OCI-LY7 (cell line): ENCODE data around the gene PFAS. TPM values are rescaled to one million over a fixed set of nuclear protein-coding genes. Genes with fewer than 3 reads are reported as not detected.
A peak's percentile ranks its signal among the peaks of the same experiment; 100 is the strongest.
"Not testable (repeated sequence)": the region's sequence is repeated elsewhere in the genome, so short reads cannot be mapped to it uniquely, and the experiment has no call there.

Experiments
- BruUV-seq: library from RNA; stranded (reverse); fragments of 400-500 nt; replicated peaks from 2 replicates; lab custom pipeline; 2021; lab: Mats Ljungman, UMichigan
- CTCF ChIA-PET: fragments of 300-600 bp; sonication (Branson Sonifier 250); formaldehyde crosslinking; loops from one replicate; lab custom pipeline; 2022; ENCODE audit warnings: antibody characterized with exemption; ENCODE audit not compliant: unreplicated experiment; lab: Charles Lee
- POLR2A ChIA-PET: fragments of 300-600 bp; sonication (Branson Sonifier 250); formaldehyde crosslinking; loops from one replicate; lab custom pipeline; 2022; ENCODE audit warnings: antibody characterized with exemption; lab: Charles Lee
- DNase-seq: peaks from one replicate; pipeline ENCODE4 v3.0.0-alpha.2; 2015; ENCODE audit warnings: low spot score
- H2AFZ ChIP-seq: fragments of 200-600 bp; sonication (generic), shearing (Covaris generic); 2 replicates; pipeline ENCODE4 v1.6.1; 2014; ENCODE audit warnings: mild to moderate bottlenecking, antibody characterized with exemption, low read length, moderate library complexity
- H3K27ac ChIP-seq: fragments of 200-600 bp; sonication (generic); 2 replicates; pipeline ENCODE4 v1.5.1; 2014; ENCODE audit warnings: mixed run types, low read depth, mild to moderate bottlenecking, moderate library complexity, low read length, inconsistent platforms; ENCODE audit not compliant: poor library complexity, severe bottlenecking
- H3K36me3 ChIP-seq: fragments of 200-600 bp; sonication (generic); 2 replicates; pipeline ENCODE4 v1.6.1; 2014; ENCODE audit warnings: mild to moderate bottlenecking, antibody characterized with exemption, low read length, moderate library complexity, mixed read lengths; ENCODE audit not compliant: insufficient read depth
- H3K4me1 ChIP-seq: fragments of 200-600 bp; sonication (generic); 2 replicates; pipeline ENCODE4 v1.5.1; 2014; ENCODE audit warnings: mild to moderate bottlenecking, low read length; ENCODE audit not compliant: insufficient read depth, poor library complexity, severe bottlenecking
- H3K4me2 ChIP-seq: fragments of 200-600 bp; sonication (generic); 2 replicates; pipeline ENCODE4 v1.6.1; 2014; ENCODE audit warnings: mild to moderate bottlenecking, low read length
- H3K4me3 ChIP-seq: fragments of 200-600 bp; sonication (generic); 2 replicates; pipeline ENCODE4 v1.5.1; 2014; ENCODE audit warnings: mild to moderate bottlenecking, low read depth, low read length; ENCODE audit not compliant: poor library complexity, severe bottlenecking
- H3K79me2 ChIP-seq: fragments of 200-600 bp; sonication (generic); 2 replicates; pipeline ENCODE4 v1.6.1; 2016; ENCODE audit warnings: low read depth, mild to moderate bottlenecking, low read length, moderate library complexity, mixed read lengths; ENCODE audit not compliant: insufficient read depth
- H3K9me2 ChIP-seq: fragments of 200-600 bp; sonication (generic); 2 replicates; pipeline ENCODE4 v1.6.1; 2016; ENCODE audit warnings: mild to moderate bottlenecking, low read length, mixed read lengths; ENCODE audit not compliant: insufficient read depth
- H3K9me3 ChIP-seq: fragments of 200-600 bp; sonication (generic); 2 replicates; pipeline ENCODE4 v1.6.1; 2014; ENCODE audit warnings: mild to moderate bottlenecking, mixed run types, low read length, mixed read lengths
- H4K20me1 ChIP-seq: fragments of 200-600 bp; sonication (generic); 2 replicates; pipeline ENCODE4 v1.6.1; 2014; ENCODE audit warnings: mild to moderate bottlenecking, antibody characterized with exemption, low read length, moderate library complexity, mixed read lengths; ENCODE audit not compliant: insufficient read depth
- CTCF ChIP-seq: fragments of 200-600 bp; sonication (generic); conservative IDR thresholded peaks from 2 replicates; pipeline ENCODE4 v1.5.1; 2014; ENCODE audit warnings: mild to moderate bottlenecking, antibody characterized with exemption, low read length, moderate library complexity, mixed read lengths
- EZH2phosphoT487 ChIP-seq: fragments of 200-600 bp; sonication (generic); IDR thresholded peaks from 2 replicates; pipeline ENCODE4 v1.6.1; 2018; ENCODE audit warnings: low read depth, borderline replicate concordance, mild to moderate bottlenecking, mixed run types, antibody characterized with exemption, low read length, moderate library complexity, mixed read lengths
- intact Hi-C: fragments of 100-400 bp; cut with micrococcal nuclease; formaldehyde crosslinking; loops from one replicate; pipeline ENCODE4 v1.10.0; 2022; ENCODE audit not compliant: unreplicated experiment
- total RNA-seq, 2 experiments: library from RNA; depleted of rRNA in 1 of 2; stranded (reverse); fragments of >200 nt in 1 of 2; shearing (Covaris generic) in 1 of 2; gene quantifications; 2 replicates each; pipeline ENCODE4 v1.2.3, GENCODE V29; 2014 to 2022

The PFAS gene
- total RNA-seq, 2 experiments from 2014 or later, result 114 to 180 TPM

GRCh38 chr17:8210761-8211458, 38.2 kb upstream of the PFAS start:
- H4K20me1 ChIP-seq, result peaks cover 3% of the 10 kb centered on the region; the same call in 1 of the 2 replicates
- CTCF ChIA-PET, result interaction anchor here (0.6 to 1.0 kb wide), 3 partner anchors 11 to 770 kb away, joined by 3 to 4 read pairs (median 3); no protein-coding TSS in a partner anchor
- intact Hi-C loops, result loop anchor here (1.0 to 5.0 kb wide), 3 partner anchors 11 to 36 kb away; partner anchors contain the start of genes CTC1 and PFAS

GRCh38 chr17:8212312-8213180, 36.5 kb upstream of the PFAS start:
- TF ChIP-seq CTCF (no peak), EZH2phosphoT487 (no peak)
- Histone ChIP-seq H3K4me3 (no peak overlapping the region), H4K20me1 (0 out of 2 replicates have a peak, but pooled peaks cover 3% of the 10 kb centered on the region), H3K36me3 (peaks cover 22% of the 10 kb centered on the region), H3K4me1 (peaks cover 19% of the 10 kb centered on the region), H3K4me2 (no peak overlapping the region), H3K27ac (no peak overlapping the region), H2AFZ (no peak overlapping the region), H3K79me2 (peaks cover 33% of the 10 kb centered on the region), H3K9me2 (no peaks in the 10 kb centered on the region), H3K9me3 (no peaks in the 10 kb centered on the region)
- DNase-seq, result no peak
- intact Hi-C loops, result loop anchor here (5.0 kb wide), 1 partner anchor 35 kb away; the partner anchor contains the start of genes CTC1 and PFAS
- ChIA-PET CTCF (interaction anchor here (0.6 kb wide), 1 partner anchor 132 kb away, joined by 3 read pairs; no protein-coding TSS in a partner anchor), POLR2A (interaction anchor here (2.0 to 7.7 kb wide), 3 partner anchors 10 to 21 kb away, joined by 7 to 75 read pairs (median 47); partner anchors contain the start of gene BORCS6)
- BruUV-seq, result no TSS peak

More at GRCh38 chr17:8210761-8211458, 38.2 kb upstream of the PFAS start:
- H3K9me2 ChIP-seq, result no peaks in the 10 kb centered on the region
- H3K4me2 ChIP-seq, result peak overlapping the region; percentile 100
- H3K79me2 ChIP-seq, result peaks cover 38% of the 10 kb centered on the region
- peak overlapping the region; percentile 72 for H2AFZ ChIP-seq
- peaks cover 38% of the 10 kb centered on the region for H3K36me3 ChIP-seq
- POLR2A ChIA-PET, result interaction anchor here (0.6 to 7.7 kb wide), 8 partner anchors 12 to 91 kb away, joined by 3 to 75 read pairs (median 5); partner anchors contain the start of genes BORCS6 and SLC25A35
- peak overlapping the region; percentile 88 for H3K27ac ChIP-seq
- H3K4me1 ChIP-seq, result peaks cover 19% of the 10 kb centered on the region
- DNase-seq, result no peak
- TSS peak; percentile 95 for BruUV-seq
- H3K9me3 ChIP-seq, result no peaks in the 10 kb centered on the region
- H3K4me3 ChIP-seq, result peak overlapping the region; percentile 92
- TF ChIP-seq EZH2phosphoT487, result no peak
- no peak for TF ChIP-seq CTCF

GRCh38 chr17:8214000-8214399, 35.1 kb upstream of the PFAS start:
- Histone ChIP-seq H3K79me2 (peaks cover 20% of the 10 kb centered on the region), H3K4me1 (peaks cover 14% of the 10 kb centered on the region), H3K36me3 (peaks cover 11% of the 10 kb centered on the region)
- H2AFZ ChIP-seq, H4K20me1 ChIP-seq, H3K4me2 ChIP-seq, H3K9me3 ChIP-seq, H3K9me2 ChIP-seq, BruUV-seq, DNase-seq, CTCF ChIA-PET, H3K4me3 ChIP-seq, H3K27ac ChIP-seq: not testable (repeated sequence)
- POLR2A ChIA-PET, result interaction anchor here (2.0 kb wide), 1 partner anchor 22 kb away, joined by 7 read pairs; no protein-coding TSS in a partner anchor
- intact Hi-C loops, result loop anchor here (5.0 kb wide), 1 partner anchor 33 kb away; the partner anchor contains the start of genes CTC1 and PFAS
